Stimulated activated CD8-positive, alpha-beta memory T cell treated with anti-CD3 and anti-CD28 coated beads, Interleukin-15, amount 100 ng/mL, for 24 hours (primary cell): ENCODE measurements around the gene SETD1B.
"Not testable (repeated sequence)": the region's sequence is repeated elsewhere in the genome, so short reads cannot be mapped to it uniquely, and the experiment has no call there.

Experiments
- DNase-seq: peaks from one replicate; pipeline ENCODE4 v3.0.0-alpha.2; 2020; ENCODE audit warnings: low read depth

Gene SETD1B

GRCh38 chr12:121803861-121804416 lies at the start of gene SETD1B:
SETD1B (plus strand) TSS chr12:121804009; CDS start chr12:121804738, 729 bp downstream.
- DNase-seq, result no peak

- DNase-seq, result no peak
Observed at GRCh38 chr12:121754836-121755235, 49.0 kb upstream of the SETD1B start.

- DNase-seq, result no peak
Observed at GRCh38 chr12:121755591-121755990, 48.2 kb upstream of the SETD1B start.

GRCh38 chr12:121758536-121758935 lies 45.3 kb upstream of the SETD1B start:
- not testable (repeated sequence) for DNase-seq

- DNase-seq, result no peak
Observed at GRCh38 chr12:121762269-121762668, 41.5 kb upstream of the SETD1B start.

- no peak for DNase-seq
Observed at GRCh38 chr12:121764808-121765207, 39.0 kb upstream of the SETD1B start.

GRCh38 chr12:121765573-121765972 lies 38.2 kb upstream of the SETD1B start:
- DNase-seq, result no peak

- no peak for DNase-seq
Observed at GRCh38 chr12:121766290-121767039, 37.3 kb upstream of the SETD1B start.

- DNase-seq, result no peak
Observed at GRCh38 chr12:121767525-121768016, 36.2 kb upstream of the SETD1B start.

- DNase-seq, result no peak
Observed at GRCh38 chr12:121769297-121769830, 34.4 kb upstream of the SETD1B start.

- no peak for DNase-seq
Observed at GRCh38 chr12:121769831-121770301, 33.9 kb upstream of the SETD1B start.

GRCh38 chr12:121770388-121770787 lies 33.4 kb upstream of the SETD1B start:
- DNase-seq, result no peak

- no peak for DNase-seq
Observed at GRCh38 chr12:121770813-121771625, 32.8 kb upstream of the SETD1B start.

GRCh38 chr12:121773011-121773777 lies 30.6 kb upstream of the SETD1B start:
- DNase-seq, result no peak

- DNase-seq, result no peak
Observed at GRCh38 chr12:121774968-121775474, 28.8 kb upstream of the SETD1B start.

GRCh38 chr12:121775501-121775900 lies 28.3 kb upstream of the SETD1B start:
- no peak for DNase-seq

- DNase-seq, result peak; percentile 95
Observed at GRCh38 chr12:121776190-121777098, 27.4 kb upstream of the SETD1B start.

GRCh38 chr12:121778567-121779421 lies 25.0 kb upstream of the SETD1B start:
- no peak for DNase-seq

GRCh38 chr12:121779422-121779895 lies 24.4 kb upstream of the SETD1B start:
- DNase-seq, result no peak
